Trophoblast cell (in vitro differentiated cells and primary cell): Measurements from ENCODE around the gene SLC9A2.
A peak's percentile ranks its signal among the peaks of the same experiment; 100 is the strongest.

Experiments used
- DNase-seq, 2 donors: peaks; one replicate each; pipeline ENCODE4 v3.0.0-alpha.2; 2016
- H2AFZ ChIP-seq: 2 replicates; pipeline ENCODE4 v1.6.1; 2013; ENCODE audit warnings: low read length, moderate library complexity, mild to moderate bottlenecking; ENCODE audit not compliant: insufficient read depth, poor library complexity
- H2AK5ac ChIP-seq: 2 replicates; pipeline ENCODE4 v1.6.1; 2013; ENCODE audit warnings: mild to moderate bottlenecking, low read length
- H2BK120ac ChIP-seq: 2 replicates; pipeline ENCODE4 v1.6.1; 2013; ENCODE audit warnings: low read length, mild to moderate bottlenecking, moderate library complexity; ENCODE audit not compliant: insufficient read depth, poor library complexity
- H2BK12ac ChIP-seq: 2 replicates; pipeline ENCODE4 v1.6.1; 2013; ENCODE audit warnings: mild to moderate bottlenecking, low read length, moderate library complexity
- H2BK5ac ChIP-seq: 2 replicates; pipeline ENCODE4 v1.6.1; 2013; ENCODE audit warnings: low read length, low read depth, moderate library complexity, mild to moderate bottlenecking; ENCODE audit not compliant: poor library complexity
- H3K14ac ChIP-seq: 2 replicates; pipeline ENCODE4 v1.6.1; 2013; ENCODE audit warnings: mild to moderate bottlenecking, low read length
- H3K18ac ChIP-seq: 2 replicates; pipeline ENCODE4 v1.6.1; 2013; ENCODE audit warnings: mild to moderate bottlenecking, low read length
- H3K23ac ChIP-seq: 2 replicates; pipeline ENCODE4 v1.6.1; 2013; ENCODE audit warnings: low read length
- H3K27ac ChIP-seq: 2 replicates; pipeline ENCODE4 v1.5.1; 2013; ENCODE audit warnings: low read depth, mild to moderate bottlenecking, inconsistent platforms, low read length, moderate library complexity
- H3K27me3 ChIP-seq: 2 replicates; pipeline ENCODE4 v1.6.1; 2013; ENCODE audit warnings: inconsistent platforms, mild to moderate bottlenecking, low read length, moderate library complexity; ENCODE audit not compliant: insufficient read depth
- H3K36me3 ChIP-seq, 2 experiments: 1 replicate in 1 of 2; 2 replicates in 1 of 2; pipeline ENCODE4 v1.6.1; 2013; ENCODE audit warnings: low read length in 2 of 2, mild to moderate bottlenecking in 2 of 2, moderate library complexity in 1 of 2; ENCODE audit not compliant: insufficient read depth in 2 of 2, control insufficient read depth in 1 of 2
- H3K4ac ChIP-seq: 2 replicates; pipeline ENCODE4 v1.6.1; 2013; ENCODE audit warnings: low read depth, mild to moderate bottlenecking, low read length, moderate library complexity
- H3K4me1 ChIP-seq, 2 experiments: 1 replicate in 1 of 2; 2 replicates in 1 of 2; pipeline ENCODE4 v1.6.1; 2013; ENCODE audit warnings: low read length in 2 of 2, mild to moderate bottlenecking in 2 of 2, moderate library complexity in 1 of 2; ENCODE audit not compliant: insufficient read depth in 2 of 2, control insufficient read depth in 1 of 2
- H3K4me2 ChIP-seq: 2 replicates; pipeline ENCODE4 v1.6.1; 2013; ENCODE audit warnings: inconsistent platforms, mild to moderate bottlenecking, low read length, moderate library complexity
- H3K4me3 ChIP-seq: 2 replicates; pipeline ENCODE4 v1.5.1; 2013; ENCODE audit warnings: mild to moderate bottlenecking, low read depth, low read length, inconsistent platforms
- H3K79me1 ChIP-seq: one replicate; pipeline ENCODE4 v1.6.1; 2013; ENCODE audit warnings: low read length
- H3K79me2 ChIP-seq: 2 replicates; pipeline ENCODE4 v1.6.1; 2013; ENCODE audit warnings: low read length, mild to moderate bottlenecking; ENCODE audit not compliant: control insufficient read depth, insufficient read depth, poor library complexity
- H3K9ac ChIP-seq: 2 replicates; pipeline ENCODE4 v1.6.1; 2013; ENCODE audit warnings: mild to moderate bottlenecking, low read length
- H3K9me3 ChIP-seq: 2 replicates; pipeline ENCODE4 v1.6.1; 2013; ENCODE audit warnings: low read depth, mild to moderate bottlenecking, control low read depth, inconsistent platforms, low read length; ENCODE audit not compliant: insufficient read depth
- H4K12ac ChIP-seq: 2 replicates; pipeline ENCODE4 v1.6.1; 2013; ENCODE audit warnings: low read depth, mild to moderate bottlenecking, low read length, moderate library complexity
- H4K8ac ChIP-seq: 2 replicates; pipeline ENCODE4 v1.6.1; 2013; ENCODE audit warnings: low read depth, mild to moderate bottlenecking, low read length, moderate library complexity
- H4K91ac ChIP-seq: one replicate; pipeline ENCODE4 v1.6.1; 2013; ENCODE audit warnings: low read depth, mild to moderate bottlenecking, low read length, moderate library complexity
- WGBS: extraction: QIAGEN DNeasy Blood & Tissue Kit; methylation state at CpG from one replicate; pipeline ENCODE4 v1.1.7; 2013; ENCODE audit warnings: missing lambda C conversion rate; ENCODE audit not compliant: insufficient read length, insufficient coverage; ENCODE audit errors: extremely low coverage; 5-methylcytosine and 5-hydroxymethylcytosine counted together

SLC9A2 gene

DNA sequence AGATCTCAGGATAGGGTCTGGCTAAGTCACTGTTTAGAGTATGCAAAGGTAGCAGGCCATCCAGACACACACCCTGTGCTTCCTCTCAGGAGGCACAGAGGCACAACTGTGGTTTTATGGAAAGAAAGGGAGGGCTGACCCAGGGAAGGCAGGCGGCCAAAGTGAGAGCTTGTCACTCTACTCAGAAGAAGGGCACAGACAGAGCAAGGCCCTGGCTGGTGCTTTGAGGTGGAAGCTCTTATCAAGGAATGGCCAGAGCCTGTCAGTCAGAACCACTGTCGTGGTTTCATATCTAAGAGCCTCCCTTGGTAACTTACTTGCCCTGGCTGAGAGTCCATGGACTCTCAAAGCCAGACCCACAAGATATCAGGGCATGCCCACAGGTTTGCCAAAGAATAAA, 40.7 kb downstream of the SLC9A2 start:
- no peak overlapping the region for H4K12ac ChIP-seq
- H3K9ac ChIP-seq = no peak overlapping the region
- H2BK12ac ChIP-seq = no peak overlapping the region
- DNase-seq = peak in 1 of 2 donors; percentile 2
- H3K18ac ChIP-seq = no peak overlapping the region
- H3K4ac ChIP-seq = no peak overlapping the region
- no peak overlapping the region for H2AK5ac ChIP-seq
- no peak overlapping the region for H2BK120ac ChIP-seq
- no peak overlapping the region for H4K8ac ChIP-seq
- H4K91ac ChIP-seq = no peak overlapping the region
- H3K79me1 ChIP-seq = no peaks in the 10 kb centered on the region
- no peak overlapping the region for H2BK5ac ChIP-seq
- no peak overlapping the region for H2AFZ ChIP-seq
- H3K23ac ChIP-seq = no peak overlapping the region
- WGBS = no CpG with 5 or more reads among the region's 2 CpGs
- no peak overlapping the region for H3K4me2 ChIP-seq
- no peaks in the 10 kb centered on the region for H3K36me3 ChIP-seq
- no peaks in the 10 kb centered on the region for H3K9me3 ChIP-seq
- no peaks in the 10 kb centered on the region for H3K27me3 ChIP-seq
- H3K27ac ChIP-seq = no peak overlapping the region
- H3K4me1 ChIP-seq = no peaks in the 10 kb centered on the region
- no peaks in the 10 kb centered on the region for H3K79me2 ChIP-seq
- H3K14ac ChIP-seq = no peak overlapping the region
- no peak overlapping the region for H3K4me3 ChIP-seq

- H4K8ac ChIP-seq = no peak overlapping the region
- H2BK12ac ChIP-seq = no peak overlapping the region
- no peak overlapping the region for H2BK120ac ChIP-seq
- H3K14ac ChIP-seq = no peak overlapping the region
- no peak overlapping the region for H2BK5ac ChIP-seq
- H3K4me3 ChIP-seq = no peak overlapping the region
- no peak overlapping the region for H3K23ac ChIP-seq
- H3K4ac ChIP-seq = no peak overlapping the region
- H2AFZ ChIP-seq = no peak overlapping the region
- DNase-seq = peak; percentile 55 to 90
- no peaks in the 10 kb centered on the region for H3K4me1 ChIP-seq
- no peak overlapping the region for H3K18ac ChIP-seq
- H3K9ac ChIP-seq = no peak overlapping the region
- no peak overlapping the region for H3K4me2 ChIP-seq
- no peaks in the 10 kb centered on the region for H3K36me3 ChIP-seq
- H2AK5ac ChIP-seq = no peak overlapping the region
- no peaks in the 10 kb centered on the region for H3K27me3 ChIP-seq
- H3K27ac ChIP-seq = no peak overlapping the region
- no peaks in the 10 kb centered on the region for H3K79me1 ChIP-seq
- no peaks in the 10 kb centered on the region for H3K79me2 ChIP-seq
- H4K91ac ChIP-seq = no peak overlapping the region
- H4K12ac ChIP-seq = no peak overlapping the region
- WGBS = no CpG with 5 or more reads among the region's 6 CpGs
- H3K9me3 ChIP-seq = no peaks in the 10 kb centered on the region
These were observed 41.2 kb downstream of the SLC9A2 start for GRCh38 chr2:102660574-102660973.

GRCh38 chr2:102661846-102662245, 42.5 kb downstream of the SLC9A2 start:
- no peaks in the 10 kb centered on the region for H3K79me2 ChIP-seq
- no peak overlapping the region for H3K23ac ChIP-seq
- no peaks in the 10 kb centered on the region for H3K4me1 ChIP-seq
- no peaks in the 10 kb centered on the region for H3K79me1 ChIP-seq
- H2BK5ac ChIP-seq = no peak overlapping the region
- WGBS = no CpG with 5 or more reads among the region's 5 CpGs
- H4K12ac ChIP-seq = no peak overlapping the region
- H3K27me3 ChIP-seq = no peaks in the 10 kb centered on the region
- no peak overlapping the region for H2AFZ ChIP-seq
- H4K8ac ChIP-seq = no peak overlapping the region
- H3K14ac ChIP-seq = no peak overlapping the region
- H3K18ac ChIP-seq = no peak overlapping the region
- no peak overlapping the region for H3K4ac ChIP-seq
- H3K27ac ChIP-seq = no peak overlapping the region
- H3K9ac ChIP-seq = no peak overlapping the region
- no peak overlapping the region for H2BK12ac ChIP-seq
- no peak overlapping the region for H2AK5ac ChIP-seq
- H3K4me3 ChIP-seq = no peak overlapping the region
- DNase-seq = peak; percentile 71 to 90
- H3K4me2 ChIP-seq = no peak overlapping the region
- H3K36me3 ChIP-seq = no peaks in the 10 kb centered on the region
- H3K9me3 ChIP-seq = no peaks in the 10 kb centered on the region
- no peak overlapping the region for H2BK120ac ChIP-seq
- no peak overlapping the region for H4K91ac ChIP-seq

- H3K4ac ChIP-seq = no peak overlapping the region
- no peak overlapping the region for H3K27ac ChIP-seq
- H4K8ac ChIP-seq = no peak overlapping the region
- no peaks in the 10 kb centered on the region for H3K79me1 ChIP-seq
- no peak overlapping the region for H3K4me3 ChIP-seq
- no peaks in the 10 kb centered on the region for H3K9me3 ChIP-seq
- no peak overlapping the region for H3K18ac ChIP-seq
- no CpG with 5 or more reads among the region's 5 CpGs for WGBS
- DNase-seq = no peak
- H4K91ac ChIP-seq = no peak overlapping the region
- no peak overlapping the region for H3K14ac ChIP-seq
- H3K36me3 ChIP-seq = no peaks in the 10 kb centered on the region
- H2AFZ ChIP-seq = no peak overlapping the region
- no peak overlapping the region for H3K4me2 ChIP-seq
- no peak overlapping the region for H4K12ac ChIP-seq
- no peaks in the 10 kb centered on the region for H3K4me1 ChIP-seq
- H2BK12ac ChIP-seq = no peak overlapping the region
- H3K9ac ChIP-seq = no peak overlapping the region
- H3K79me2 ChIP-seq = no peaks in the 10 kb centered on the region
- no peak overlapping the region for H3K23ac ChIP-seq
- H2BK120ac ChIP-seq = no peak overlapping the region
- H2AK5ac ChIP-seq = no peak overlapping the region
- no peaks in the 10 kb centered on the region for H3K27me3 ChIP-seq
- no peak overlapping the region for H2BK5ac ChIP-seq
These were observed 43.5 kb downstream of the SLC9A2 start for GRCh38 chr2:102662833-102663232.
